GM06990 (cell line): ENCODE results near the gene NRCAM.

ENCODE experiments used
- DNase-seq: peaks from one replicate; pipeline ENCODE4 v3.0.0-alpha.2; 2011; ENCODE audit not compliant: insufficient read length; ENCODE audit errors: extremely low read depth
- H3K27me3 ChIP-seq: replicated peaks from 2 replicates; pipeline ENCODE4 v1.6.0; 2011; ENCODE audit warnings: low read length; ENCODE audit not compliant: control insufficient read depth, insufficient read depth
- H3K36me3 ChIP-seq: 2 replicates; pipeline ENCODE4 v1.5.1; 2011; ENCODE audit warnings: low read length; ENCODE audit not compliant: control insufficient read depth, insufficient read depth
- H3K4me3 ChIP-seq: replicated peaks from 2 replicates; pipeline ENCODE4 v1.5.1; 2011; ENCODE audit warnings: low read depth, mild to moderate bottlenecking, control low read depth, low read length
- CTCF ChIP-seq: IDR thresholded peaks from 2 replicates; pipeline ENCODE4 v1.5.1; 2011; ENCODE audit warnings: low read length, control low read depth, mild to moderate bottlenecking, inconsistent platforms; ENCODE audit not compliant: insufficient read depth, poor library complexity, severe bottlenecking

Gene NRCAM

DNA sequence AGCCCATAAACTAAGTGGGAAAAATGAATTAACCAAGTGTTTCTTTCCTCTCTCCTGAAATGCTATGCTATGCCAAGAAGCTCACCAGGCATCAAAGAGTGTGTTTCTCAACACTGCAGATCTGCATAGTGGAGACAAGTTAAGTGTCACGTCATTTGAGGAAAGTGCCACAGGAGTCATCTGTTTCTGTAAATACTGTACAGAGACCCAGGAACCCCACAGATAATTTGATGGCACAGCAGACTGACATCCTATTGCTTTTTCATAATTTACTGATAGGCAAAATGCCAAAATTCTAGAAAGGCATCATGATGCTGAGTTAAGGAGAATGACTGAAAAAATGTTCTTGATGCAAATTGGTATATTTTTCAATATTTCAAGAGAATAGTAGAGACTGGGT is 124.3 kb downstream of the NRCAM start:
- no peak for TF ChIP-seq CTCF
- Histone ChIP-seq H3K27me3 (no peaks in the 10 kb centered on the region), H3K4me3 (no peak overlapping the region), H3K36me3 (no peaks in the 10 kb centered on the region)
- no peak for DNase-seq

GRCh38 chr7:108330227-108330626 is 126.0 kb downstream of the NRCAM start:
- no peak for TF ChIP-seq CTCF
- Histone ChIP-seq H3K4me3 (no peak overlapping the region), H3K27me3 (no peaks in the 10 kb centered on the region), H3K36me3 (no peaks in the 10 kb centered on the region)
- no peak for DNase-seq

- H3K27me3 ChIP-seq = no peaks in the 10 kb centered on the region
- no peak for DNase-seq
- H3K36me3 ChIP-seq = no peaks in the 10 kb centered on the region
- no peak overlapping the region for H3K4me3 ChIP-seq
- TF ChIP-seq CTCF = no peak
These were observed 126.7 kb downstream of the NRCAM start for GRCh38 chr7:108329514-108329913.

GRCh38 chr7:108328174-108328651 is 128.0 kb downstream of the NRCAM start:
- peak; percentile 36 for DNase-seq

DNA sequence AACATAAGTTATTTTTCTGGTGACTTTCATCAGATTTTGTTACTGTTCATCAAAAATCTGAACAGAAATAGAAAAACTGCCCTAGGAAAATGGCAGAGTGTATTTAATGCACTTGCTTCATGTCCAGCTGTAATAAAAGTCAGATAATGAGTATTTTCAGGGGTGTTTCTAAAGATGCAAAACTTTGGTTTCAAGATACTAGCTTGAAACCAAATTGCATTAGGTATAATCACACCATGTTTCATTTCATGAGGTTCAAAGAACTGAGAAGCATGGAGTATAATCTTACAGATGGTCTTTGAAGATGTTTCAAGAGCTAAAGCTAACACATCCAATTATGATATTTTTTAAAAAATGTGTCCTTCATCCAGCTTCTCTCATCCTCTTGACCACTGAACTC is 128.9 kb downstream of the NRCAM start:
- no peaks in the 10 kb centered on the region for H3K36me3 ChIP-seq
- DNase-seq = no peak
- no peaks in the 10 kb centered on the region for H3K27me3 ChIP-seq
- H3K4me3 ChIP-seq = no peak overlapping the region
- no peak for TF ChIP-seq CTCF

More at GRCh38 chr7:108328174-108328651, 128.0 kb downstream of the NRCAM start:
- no peak for TF ChIP-seq CTCF
- no peak overlapping the region for H3K4me3 ChIP-seq
- H3K27me3 ChIP-seq = no peaks in the 10 kb centered on the region
- H3K36me3 ChIP-seq = no peaks in the 10 kb centered on the region

- Histone ChIP-seq H3K4me3 (no peak overlapping the region), H3K27me3 (no peaks in the 10 kb centered on the region), H3K36me3 (no peaks in the 10 kb centered on the region)
- DNase-seq = no peak
- TF ChIP-seq CTCF = no peak
These were observed 129.3 kb downstream of the NRCAM start for GRCh38 chr7:108326938-108327337.
